ENCODE results near the gene THBS3. TPM values are rescaled to one million over a fixed set of nuclear protein-coding genes. Genes with fewer than 3 reads are reported as not detected.

THBS3 gene
- polyA plus RNA-seq, 1 donor from 2014 or later: 99.6 TPM

DNA sequence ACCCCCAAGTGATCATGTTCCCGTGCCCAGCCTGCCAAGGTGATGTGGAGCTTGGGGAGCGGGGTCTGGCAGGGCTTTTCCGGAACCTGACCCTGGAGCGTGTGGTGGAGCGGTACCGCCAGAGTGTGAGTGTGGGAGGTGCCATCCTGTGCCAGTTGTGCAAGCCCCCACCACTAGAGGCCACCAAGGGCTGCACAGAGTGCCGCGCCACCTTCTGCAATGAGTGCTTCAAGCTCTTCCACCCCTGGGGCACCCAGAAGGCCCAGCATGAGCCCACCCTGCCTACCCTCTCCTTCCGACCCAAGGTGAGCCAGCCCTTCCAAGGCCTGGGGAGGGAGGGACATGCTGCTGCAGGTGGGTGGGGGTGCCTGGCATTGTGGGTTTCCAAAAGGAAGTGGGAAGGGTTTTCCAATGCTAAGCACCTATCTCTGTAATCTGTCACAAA, 31.7 kb downstream of the THBS3 start:
- Histone ChIP-seq H2AFZ (ENCODE audit: low read depth, low read length) (no peak overlapping the region), H3K27me3 (ENCODE audit: insufficient read depth, low read depth, low read length) (no peaks in the 10 kb centered on the region), H3F3A (ENCODE audit: insufficient read depth, low read length, poor library complexity, severe bottlenecking) (peaks cover 5% of the 10 kb centered on the region), H3K9me2 (ENCODE audit: insufficient read depth, low read length) (no peaks in the 10 kb centered on the region), H3K4me2 (ENCODE audit: low read length) (no peak overlapping the region), H3K9ac (ENCODE audit: low read length) (peak overlapping the region; percentile 100), H3K4me3 (ENCODE audit: low read length) (peak overlapping the region; percentile 93), H3K36me3 (ENCODE audit: insufficient read depth, low read length) (peaks cover 13% of the 10 kb centered on the region), H3K27ac (ENCODE audit: low read length) (peak overlapping the region; percentile 99), H3K9me3 (ENCODE audit: low read length) (no peaks in the 10 kb centered on the region), H3K79me2 (replicated peaks; ENCODE audit: insufficient read depth, low read length) (peaks cover 37% of the 10 kb centered on the region), H4K20me1 (ENCODE audit: insufficient read depth) (no peaks in the 10 kb centered on the region)
- TF ChIP-seq RAD21 (conservative IDR thresholded peaks at IDR 0.05) (no peak), EP300 (conservative IDR thresholded peaks at IDR 0.05; ENCODE audit: poor library complexity, severe bottlenecking) (no peak), POLR2AphosphoS5 (IDR thresholded peaks at IDR 0.05) (no peak), TAF1 (IDR thresholded peaks at IDR 0.05; ENCODE audit: low read depth) (no peak), EZH2 (IDR thresholded peaks at IDR 0.05; ENCODE audit: borderline replicate concordance, insufficient read depth, low read length, poor library complexity, severe bottlenecking) (no peak), SMC3 (conservative IDR thresholded peaks at IDR 0.05; ENCODE audit: poor library complexity) (no peak), MXI1 (conservative IDR thresholded peaks at IDR 0.05; ENCODE audit: poor library complexity, severe bottlenecking) (no peak)
- TF ChIP-seq, protein P1, sequence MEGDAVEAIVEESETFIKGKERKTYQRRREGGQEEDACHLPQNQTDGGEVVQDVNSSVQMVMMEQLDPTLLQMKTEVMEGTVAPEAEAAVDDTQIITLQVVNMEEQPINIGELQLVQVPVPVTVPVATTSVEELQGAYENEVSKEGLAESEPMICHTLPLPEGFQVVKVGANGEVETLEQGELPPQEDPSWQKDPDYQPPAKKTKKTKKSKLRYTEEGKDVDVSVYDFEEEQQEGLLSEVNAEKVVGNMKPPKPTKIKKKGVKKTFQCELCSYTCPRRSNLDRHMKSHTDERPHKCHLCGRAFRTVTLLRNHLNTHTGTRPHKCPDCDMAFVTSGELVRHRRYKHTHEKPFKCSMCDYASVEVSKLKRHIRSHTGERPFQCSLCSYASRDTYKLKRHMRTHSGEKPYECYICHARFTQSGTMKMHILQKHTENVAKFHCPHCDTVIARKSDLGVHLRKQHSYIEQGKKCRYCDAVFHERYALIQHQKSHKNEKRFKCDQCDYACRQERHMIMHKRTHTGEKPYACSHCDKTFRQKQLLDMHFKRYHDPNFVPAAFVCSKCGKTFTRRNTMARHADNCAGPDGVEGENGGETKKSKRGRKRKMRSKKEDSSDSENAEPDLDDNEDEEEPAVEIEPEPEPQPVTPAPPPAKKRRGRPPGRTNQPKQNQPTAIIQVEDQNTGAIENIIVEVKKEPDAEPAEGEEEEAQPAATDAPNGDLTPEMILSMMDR (IDR thresholded peaks at IDR 0.05; ENCODE audit: poor library complexity, severe bottlenecking): no peak
- TF ChIP-seq, protein P2, sequence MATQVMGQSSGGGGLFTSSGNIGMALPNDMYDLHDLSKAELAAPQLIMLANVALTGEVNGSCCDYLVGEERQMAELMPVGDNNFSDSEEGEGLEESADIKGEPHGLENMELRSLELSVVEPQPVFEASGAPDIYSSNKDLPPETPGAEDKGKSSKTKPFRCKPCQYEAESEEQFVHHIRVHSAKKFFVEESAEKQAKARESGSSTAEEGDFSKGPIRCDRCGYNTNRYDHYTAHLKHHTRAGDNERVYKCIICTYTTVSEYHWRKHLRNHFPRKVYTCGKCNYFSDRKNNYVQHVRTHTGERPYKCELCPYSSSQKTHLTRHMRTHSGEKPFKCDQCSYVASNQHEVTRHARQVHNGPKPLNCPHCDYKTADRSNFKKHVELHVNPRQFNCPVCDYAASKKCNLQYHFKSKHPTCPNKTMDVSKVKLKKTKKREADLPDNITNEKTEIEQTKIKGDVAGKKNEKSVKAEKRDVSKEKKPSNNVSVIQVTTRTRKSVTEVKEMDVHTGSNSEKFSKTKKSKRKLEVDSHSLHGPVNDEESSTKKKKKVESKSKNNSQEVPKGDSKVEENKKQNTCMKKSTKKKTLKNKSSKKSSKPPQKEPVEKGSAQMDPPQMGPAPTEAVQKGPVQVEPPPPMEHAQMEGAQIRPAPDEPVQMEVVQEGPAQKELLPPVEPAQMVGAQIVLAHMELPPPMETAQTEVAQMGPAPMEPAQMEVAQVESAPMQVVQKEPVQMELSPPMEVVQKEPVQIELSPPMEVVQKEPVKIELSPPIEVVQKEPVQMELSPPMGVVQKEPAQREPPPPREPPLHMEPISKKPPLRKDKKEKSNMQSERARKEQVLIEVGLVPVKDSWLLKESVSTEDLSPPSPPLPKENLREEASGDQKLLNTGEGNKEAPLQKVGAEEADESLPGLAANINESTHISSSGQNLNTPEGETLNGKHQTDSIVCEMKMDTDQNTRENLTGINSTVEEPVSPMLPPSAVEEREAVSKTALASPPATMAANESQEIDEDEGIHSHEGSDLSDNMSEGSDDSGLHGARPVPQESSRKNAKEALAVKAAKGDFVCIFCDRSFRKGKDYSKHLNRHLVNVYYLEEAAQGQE (IDR thresholded peaks at IDR 0.05; ENCODE audit: borderline replicate concordance): no peak

DNA sequence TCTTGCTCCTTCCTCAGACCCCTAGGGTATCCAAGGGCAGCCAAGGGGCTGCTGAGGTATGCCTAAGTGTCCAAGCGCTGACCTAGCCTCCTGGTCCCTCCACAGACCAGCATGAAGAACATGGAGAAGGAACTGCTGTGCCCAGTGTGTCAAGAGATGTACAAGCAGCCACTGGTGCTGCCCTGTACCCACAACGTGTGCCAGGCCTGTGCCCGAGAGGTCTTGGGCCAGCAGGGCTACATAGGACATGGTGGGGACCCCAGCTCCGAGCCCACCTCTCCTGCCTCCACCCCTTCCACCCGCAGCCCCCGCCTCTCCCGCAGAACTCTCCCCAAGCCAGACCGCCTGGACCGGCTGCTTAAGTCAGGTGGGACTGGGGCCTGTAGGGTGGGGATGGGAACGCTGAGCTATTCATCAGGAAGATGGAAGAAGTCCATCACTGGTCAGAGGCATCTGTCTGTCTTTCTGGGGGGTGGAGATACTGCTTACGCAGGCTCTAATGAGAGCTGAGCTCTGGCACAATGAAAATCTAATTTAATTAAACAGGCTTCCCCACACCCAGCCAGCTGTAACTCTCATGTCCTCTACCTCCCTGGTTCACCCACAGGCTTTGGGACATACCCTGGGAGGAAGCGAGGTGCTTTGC, 32.3 kb downstream of the THBS3 start:
- Histone ChIP-seq H3K9ac (ENCODE audit: low read length) (peak overlapping the region; percentile 100), H3K27ac (ENCODE audit: low read length) (peak overlapping the region; percentile 99), H3K9me2 (ENCODE audit: insufficient read depth, low read length) (no peaks in the 10 kb centered on the region), H3K9me3 (ENCODE audit: low read length) (no peaks in the 10 kb centered on the region), H3K36me3 (ENCODE audit: insufficient read depth, low read length) (peaks cover 13% of the 10 kb centered on the region), H3K4me3 (ENCODE audit: low read length) (peak overlapping the region; percentile 93), H3K79me2 (replicated peaks; ENCODE audit: insufficient read depth, low read length) (peaks cover 37% of the 10 kb centered on the region), H3K27me3 (ENCODE audit: insufficient read depth, low read depth, low read length) (no peaks in the 10 kb centered on the region), H3K4me2 (ENCODE audit: low read length) (peak overlapping the region; percentile 91), H2AFZ (ENCODE audit: low read depth, low read length) (no peak overlapping the region), H4K20me1 (ENCODE audit: insufficient read depth) (no peaks in the 10 kb centered on the region), H3F3A (ENCODE audit: insufficient read depth, low read length, poor library complexity, severe bottlenecking) (peaks cover 5% of the 10 kb centered on the region)
- TF ChIP-seq EP300 (conservative IDR thresholded peaks at IDR 0.05; ENCODE audit: poor library complexity, severe bottlenecking) (no peak), POLR2AphosphoS5 (IDR thresholded peaks at IDR 0.05) (no peak), TAF1 (IDR thresholded peaks at IDR 0.05; ENCODE audit: low read depth) (no peak), MXI1 (conservative IDR thresholded peaks at IDR 0.05; ENCODE audit: poor library complexity, severe bottlenecking) (no peak), RAD21 (conservative IDR thresholded peaks at IDR 0.05) (no peak), EZH2 (IDR thresholded peaks at IDR 0.05; ENCODE audit: borderline replicate concordance, insufficient read depth, low read length, poor library complexity, severe bottlenecking) (no peak), SMC3 (conservative IDR thresholded peaks at IDR 0.05; ENCODE audit: poor library complexity) (no peak)
- TF ChIP-seq, protein P1 (IDR thresholded peaks at IDR 0.05; ENCODE audit: poor library complexity, severe bottlenecking): no peak
- TF ChIP-seq, protein P2 (IDR thresholded peaks at IDR 0.05; ENCODE audit: borderline replicate concordance): no peak

All from neural cell (in vitro differentiated cells).